ENCODE measurements around the gene ZNF598. TPM values are rescaled to one million over a fixed set of nuclear protein-coding genes. Genes with fewer than 3 reads are reported as not detected.

ZNF598 gene
- total and polyA plus RNA-seq, 2 of the 13 experiments (the other 11 are each of a cell fraction or from before 2014, with no cell fraction given) = 13.5 to 14.2 TPM

GRCh38 chr16:2015117-2015946, 5.7 kb upstream of the ZNF598 start (continued):
- no peak for TF ChIP-seq ZHX1 (CRISPR knock-in tag; IDR thresholded peaks at IDR 0.05; ENCODE audit: low read depth)
- TF ChIP-seq FOXA1 (IDR thresholded peaks at IDR 0.05) = no peak
- peak; percentile 58 for TF ChIP-seq FOXA1 (CRISPR knock-in tag; IDR thresholded peaks at IDR 0.05)
- TF ChIP-seq TGIF2 (CRISPR knock-in tag; IDR thresholded peaks at IDR 0.05) = no peak
- TF ChIP-seq RNF219 (CRISPR knock-in tag; IDR thresholded peaks at IDR 0.05) = no peak
- no peak for TF ChIP-seq TOPORS (CRISPR knock-in tag; IDR thresholded peaks at IDR 0.05)
- TF ChIP-seq ZBTB37 (CRISPR knock-in tag; IDR thresholded peaks at IDR 0.05) = peak; percentile 95
- TF ChIP-seq ZNF326 (CRISPR knock-in tag; IDR thresholded peaks at IDR 0.05; ENCODE audit: borderline replicate concordance) = no peak
- no peak for TF ChIP-seq ZFP82 (CRISPR knock-in tag; IDR thresholded peaks at IDR 0.05; ENCODE audit: borderline replicate concordance)
- no peak for TF ChIP-seq ZNF609 (CRISPR knock-in tag; IDR thresholded peaks at IDR 0.05; ENCODE audit: borderline replicate concordance)
- TF ChIP-seq ZFP90 (CRISPR knock-in tag; IDR thresholded peaks at IDR 0.05; ENCODE audit: borderline replicate concordance) = 0 out of 2 replicates have a peak, but pooled peaks have one; percentile 58
- no peak for TF ChIP-seq GZF1 (CRISPR knock-in tag; IDR thresholded peaks at IDR 0.05)
- TF ChIP-seq SP140L (CRISPR knock-in tag; IDR thresholded peaks at IDR 0.05; ENCODE audit: borderline replicate concordance) = no peak
- TF ChIP-seq PAF1 (CRISPR knock-in tag; IDR thresholded peaks at IDR 0.05) = no peak

Measured in HepG2 (cell line).